NOMO-1 (cell line): ENCODE measurements around the gene LRG1.
A peak's percentile ranks its signal among the peaks of the same experiment; 100 is the strongest.

Source experiments
- DNase-seq, 2 experiments: peaks; one replicate each; lab custom pipeline; 2025; ENCODE audit not compliant: unreplicated experiment in 2 of 2; lab: John Stamatoyannopoulos, UW

Gene LRG1

GRCh38 chr19:4539693-4540581 lies at the start of gene LRG1:
LRG1 (minus strand) TSS chr19:4540036; CDS start chr19:4540013, 23 bp downstream.
- DNase-seq = peak; percentile 92 to 94

- DNase-seq = no peak
These were observed 48.5 kb upstream of the LRG1 start for GRCh38 chr19:4588291-4588761.

- no peak for DNase-seq
These were observed 47.7 kb upstream of the LRG1 start for GRCh38 chr19:4587527-4587926.

- no peak for DNase-seq
These were observed 46.9 kb upstream of the LRG1 start for GRCh38 chr19:4586691-4587090.

- no peak for DNase-seq
These were observed 46.4 kb upstream of the LRG1 start for GRCh38 chr19:4586245-4586644.

- DNase-seq = no peak
These were observed 45.7 kb upstream of the LRG1 start for GRCh38 chr19:4585556-4585955.

GRCh38 chr19:4584670-4585460 lies 45.0 kb upstream of the LRG1 start:
- DNase-seq = no peak

- no peak for DNase-seq
These were observed 44.3 kb upstream of the LRG1 start for GRCh38 chr19:4583961-4584669.

- no peak for DNase-seq
These were observed 43.4 kb upstream of the LRG1 start for GRCh38 chr19:4582980-4583842.

GRCh38 chr19:4581666-4582553 lies 42.1 kb upstream of the LRG1 start:
- DNase-seq = peak; percentile 11 to 57

GRCh38 chr19:4580961-4581665 lies 41.3 kb upstream of the LRG1 start:
- no peak for DNase-seq

GRCh38 chr19:4580021-4580901 lies 40.4 kb upstream of the LRG1 start:
- DNase-seq = no peak

GRCh38 chr19:4579389-4579788 lies 39.6 kb upstream of the LRG1 start:
- no peak for DNase-seq

GRCh38 chr19:4578552-4579248 lies 38.9 kb upstream of the LRG1 start:
- DNase-seq = no peak

- DNase-seq = no peak
These were observed 37.4 kb upstream of the LRG1 start for GRCh38 chr19:4577020-4577782.
